ENCODE measurements around the gene TYR.
"Not testable (repeated sequence)": the region's sequence is repeated elsewhere in the genome, so short reads cannot be mapped to it uniquely, and the experiment has no call there.

The TYR gene

DNA sequence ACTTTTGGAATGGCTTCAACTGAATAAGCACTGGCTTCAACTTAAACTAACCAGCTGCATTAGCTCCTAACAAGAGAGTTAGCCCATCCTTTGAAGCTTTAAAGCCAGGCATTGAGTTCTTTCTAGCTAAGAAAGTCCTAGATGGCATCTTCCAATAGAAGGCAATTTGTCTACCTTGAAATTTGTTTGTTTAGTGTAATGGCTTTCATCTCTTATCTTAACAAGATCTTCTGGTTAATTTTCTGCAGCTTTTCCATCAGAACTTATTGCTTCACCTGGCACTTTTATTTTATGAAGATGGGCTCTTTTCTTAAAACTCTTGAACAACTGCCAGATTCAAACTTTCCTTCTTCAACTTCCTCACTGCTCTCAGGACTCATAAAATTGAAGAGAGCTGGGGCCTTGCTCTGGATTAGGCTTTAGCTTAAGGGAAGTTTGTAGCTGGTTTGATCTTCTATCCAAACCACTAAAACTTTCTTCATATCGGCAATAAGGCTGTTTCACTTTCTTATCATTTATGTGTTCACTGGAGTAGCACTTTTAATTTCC is 94.9 kb downstream of the TYR start:
- not testable (repeated sequence) for DNase-seq

DNA sequence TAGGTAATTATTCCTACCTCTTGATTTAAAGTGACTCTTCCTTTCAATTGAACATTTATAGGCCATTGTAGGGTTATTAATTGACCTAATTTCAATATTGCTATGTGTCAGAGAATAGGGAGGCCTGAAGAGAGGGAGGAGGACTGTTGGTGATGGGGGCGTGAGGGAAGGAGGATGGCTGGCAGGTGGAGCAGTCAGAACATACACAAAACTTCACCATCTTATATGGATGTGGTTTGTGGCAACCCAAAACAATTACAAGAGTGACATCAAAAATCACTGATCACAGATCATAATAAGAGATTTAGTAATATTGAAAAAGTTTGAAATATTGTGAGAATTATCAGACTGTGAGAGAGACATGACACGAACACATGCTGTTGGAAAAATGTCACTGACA is 95.5 kb downstream of the TYR start:
- DNase-seq = not testable (repeated sequence)

DNA sequence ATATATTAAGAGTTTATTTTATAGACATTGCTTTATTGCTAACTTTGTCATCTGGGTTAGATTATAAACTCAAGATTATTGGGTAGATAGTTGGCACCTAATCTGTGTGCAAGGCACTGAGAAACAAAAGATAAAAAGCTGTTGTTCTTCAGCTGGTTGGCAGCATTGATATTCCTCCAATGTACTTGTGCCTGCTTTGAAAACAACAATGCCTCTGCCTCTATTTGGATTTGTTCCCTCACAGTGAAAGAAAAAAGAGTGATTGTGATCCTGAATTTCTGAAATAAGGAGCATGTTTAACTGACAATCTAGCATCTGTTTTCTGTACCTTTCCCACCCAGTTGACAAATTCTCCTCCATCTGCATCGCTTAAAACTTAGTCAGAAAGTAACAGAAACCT is 98.3 kb downstream of the TYR start:
- DNase-seq = no peak

DNA sequence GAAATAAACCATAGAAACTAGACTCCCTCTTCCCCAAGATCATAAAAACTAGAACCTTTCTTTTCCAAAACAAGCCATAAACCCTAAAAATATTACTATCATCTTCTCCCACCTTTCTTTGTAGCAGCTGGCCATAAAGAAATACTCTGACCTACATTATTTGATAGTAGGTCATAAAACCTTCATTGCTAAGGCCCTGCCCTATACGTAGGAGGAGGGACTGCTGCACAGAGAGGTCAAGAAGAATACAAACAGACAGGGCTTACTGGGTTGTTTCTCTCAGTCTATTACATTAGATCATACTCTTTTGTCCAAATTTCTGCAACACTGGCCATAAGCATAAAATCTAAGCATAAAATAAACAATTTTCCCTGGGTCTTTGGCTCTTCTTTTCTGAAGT is 101.5 kb downstream of the TYR start:
- DNase-seq = no peak

DNA sequence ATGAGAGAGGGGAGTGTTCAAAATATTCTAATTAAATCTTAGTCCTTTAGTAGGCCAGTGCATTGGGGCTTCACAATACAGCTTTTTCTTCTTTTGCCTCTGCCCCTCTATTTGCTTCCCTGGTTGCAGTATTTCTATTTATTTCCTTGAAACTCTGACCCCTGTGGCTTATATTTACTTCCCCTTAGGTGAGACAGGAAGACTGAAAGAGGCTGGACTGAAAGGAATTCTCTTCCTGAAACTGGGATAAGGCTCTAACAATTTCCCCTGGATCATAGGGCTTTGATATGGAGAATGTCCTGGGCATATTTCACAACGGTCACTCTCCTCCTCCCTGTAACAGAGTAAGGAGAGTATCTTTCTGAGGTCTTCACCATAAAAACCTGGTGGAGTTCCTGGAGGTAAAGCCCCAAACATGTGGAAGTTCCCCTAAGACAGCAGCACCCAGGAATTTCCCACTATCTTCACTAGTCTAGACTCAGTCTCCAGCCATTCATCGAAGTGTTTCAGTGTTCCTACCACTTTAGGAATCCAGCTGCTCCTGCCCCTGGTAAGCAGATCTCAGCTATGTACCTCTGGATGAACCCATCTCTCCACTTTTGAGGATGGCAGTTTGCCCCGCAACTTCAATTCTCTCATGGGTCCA is 103.5 kb downstream of the TYR start:
- not testable (repeated sequence) for DNase-seq

DNA sequence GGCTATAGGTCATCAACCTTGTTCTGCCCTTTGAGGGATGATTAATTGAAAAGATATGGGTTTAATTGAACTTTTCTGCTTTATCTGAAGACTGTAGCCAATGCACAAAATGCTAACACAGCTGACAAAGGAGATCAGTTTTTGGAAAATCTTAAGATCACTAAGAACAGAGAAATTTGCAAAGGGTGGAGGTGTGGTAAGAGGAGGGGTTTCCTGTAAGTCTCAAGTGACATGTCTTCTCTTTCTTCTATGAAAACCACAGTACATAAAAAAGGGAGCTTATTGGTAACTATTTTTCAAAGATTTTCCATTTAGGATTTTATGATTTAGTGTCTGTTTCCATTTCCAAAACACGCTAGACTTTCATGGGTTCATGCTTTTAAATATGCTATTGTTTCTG is 108.9 kb downstream of the TYR start:
- not testable (repeated sequence) for DNase-seq

DNA sequence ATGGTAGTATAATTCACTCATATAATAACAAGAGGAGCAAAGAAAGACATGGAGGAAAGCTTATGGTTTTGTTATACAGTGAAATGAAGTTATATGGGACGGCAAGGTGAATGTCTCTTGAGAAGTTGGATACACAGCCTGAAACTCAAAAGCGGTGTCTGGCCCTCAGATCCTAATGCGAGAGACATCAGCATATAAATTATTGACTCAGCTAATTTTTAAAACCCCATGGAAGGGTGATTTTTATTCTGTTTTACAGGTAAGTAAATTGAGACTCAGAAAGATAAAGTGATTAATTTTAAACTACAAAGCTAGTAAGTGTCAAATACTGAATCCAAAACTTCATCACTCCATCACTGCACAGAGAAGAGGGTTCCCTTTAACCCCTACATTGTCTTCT is 110.3 kb downstream of the TYR start:
- DNase-seq = not testable (repeated sequence)

DNA sequence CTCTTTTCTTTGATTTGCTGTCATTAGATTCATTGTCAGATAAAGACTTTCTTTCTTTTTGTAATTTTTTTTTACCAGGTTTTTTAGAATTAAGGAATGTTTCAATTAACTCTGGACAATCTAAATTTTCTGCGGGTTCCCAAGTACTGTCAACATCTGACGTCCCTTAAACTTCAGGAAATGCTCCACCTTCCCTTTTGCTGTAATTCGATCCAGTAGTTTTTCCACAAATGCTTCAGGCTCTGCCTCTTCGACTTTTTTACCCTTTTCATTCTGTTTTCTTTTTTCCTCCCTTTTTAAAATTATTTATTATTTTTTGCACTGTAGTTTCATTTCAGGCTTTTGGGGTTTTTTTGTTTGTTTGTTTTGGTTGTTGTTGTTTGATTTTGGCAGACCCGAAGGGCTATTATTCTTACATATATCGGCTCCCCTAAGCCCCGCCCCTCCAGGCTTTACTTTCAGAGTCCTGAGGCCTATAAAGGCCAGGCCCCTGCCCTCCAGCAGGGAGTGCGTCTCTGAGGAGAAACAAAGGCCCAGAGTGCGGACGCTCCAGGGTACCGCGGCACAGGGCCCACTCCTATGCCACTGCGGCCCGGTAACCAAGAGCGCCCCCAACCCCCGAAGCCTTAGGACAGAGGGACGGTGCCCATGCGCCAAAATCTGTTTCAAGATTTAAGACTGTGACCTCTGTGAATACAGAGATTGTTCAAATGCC is 116.4 kb downstream of the TYR start:
- peak; percentile 16 for DNase-seq

DNA sequence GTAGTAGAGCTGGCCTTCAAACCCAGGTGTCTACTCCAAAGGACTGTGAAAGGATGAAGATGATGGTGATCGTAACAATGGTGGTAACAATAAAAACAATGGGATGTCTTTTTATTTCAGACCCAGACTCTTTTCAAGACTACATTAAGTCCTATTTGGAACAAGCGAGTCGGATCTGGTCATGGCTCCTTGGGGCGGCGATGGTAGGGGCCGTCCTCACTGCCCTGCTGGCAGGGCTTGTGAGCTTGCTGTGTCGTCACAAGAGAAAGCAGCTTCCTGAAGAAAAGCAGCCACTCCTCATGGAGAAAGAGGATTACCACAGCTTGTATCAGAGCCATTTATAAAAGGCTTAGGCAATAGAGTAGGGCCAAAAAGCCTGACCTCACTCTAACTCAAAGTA is 117.3 kb downstream of the TYR start:
- not testable (repeated sequence) for DNase-seq

DNA sequence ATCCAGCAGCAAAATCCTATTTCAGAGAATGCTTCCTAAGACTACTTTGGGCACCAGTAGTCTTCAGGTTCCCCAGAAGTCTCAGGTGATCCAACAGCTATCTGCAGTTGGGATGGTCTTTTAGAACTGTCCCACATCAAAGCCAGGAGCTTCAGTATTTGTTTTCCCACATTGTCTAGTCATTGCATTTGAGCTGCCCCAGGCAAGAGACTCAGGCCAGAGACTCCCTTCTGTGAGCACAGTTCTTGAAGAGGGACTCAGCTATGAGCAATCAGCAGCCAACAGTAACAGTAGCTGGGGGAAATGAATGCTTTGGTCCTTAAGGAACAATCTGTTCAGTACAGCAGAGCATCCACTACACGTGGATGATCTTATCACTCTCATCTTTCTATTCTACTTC is 125.4 kb downstream of the TYR start:
- DNase-seq = not testable (repeated sequence)

DNA sequence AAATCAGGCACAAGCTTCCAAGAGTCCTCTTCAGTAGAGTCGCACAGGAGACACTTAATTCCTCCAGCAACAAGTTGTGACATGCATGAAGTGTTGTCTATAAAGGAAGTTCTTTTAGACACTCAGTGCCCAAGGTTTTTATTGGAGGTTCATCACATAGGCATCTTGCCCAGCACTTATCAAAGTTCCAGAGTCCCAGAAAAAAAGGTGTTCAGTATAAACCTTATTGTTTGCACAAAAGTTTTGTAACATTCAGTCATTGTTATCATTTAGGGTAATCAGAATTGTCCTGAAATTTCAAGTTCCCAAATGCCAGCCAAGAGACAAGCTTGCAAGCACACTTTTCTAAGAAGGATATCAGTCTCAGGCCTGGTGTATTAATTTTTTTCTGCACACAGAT is 130.6 kb downstream of the TYR start:
- not testable (repeated sequence) for DNase-seq

DNA sequence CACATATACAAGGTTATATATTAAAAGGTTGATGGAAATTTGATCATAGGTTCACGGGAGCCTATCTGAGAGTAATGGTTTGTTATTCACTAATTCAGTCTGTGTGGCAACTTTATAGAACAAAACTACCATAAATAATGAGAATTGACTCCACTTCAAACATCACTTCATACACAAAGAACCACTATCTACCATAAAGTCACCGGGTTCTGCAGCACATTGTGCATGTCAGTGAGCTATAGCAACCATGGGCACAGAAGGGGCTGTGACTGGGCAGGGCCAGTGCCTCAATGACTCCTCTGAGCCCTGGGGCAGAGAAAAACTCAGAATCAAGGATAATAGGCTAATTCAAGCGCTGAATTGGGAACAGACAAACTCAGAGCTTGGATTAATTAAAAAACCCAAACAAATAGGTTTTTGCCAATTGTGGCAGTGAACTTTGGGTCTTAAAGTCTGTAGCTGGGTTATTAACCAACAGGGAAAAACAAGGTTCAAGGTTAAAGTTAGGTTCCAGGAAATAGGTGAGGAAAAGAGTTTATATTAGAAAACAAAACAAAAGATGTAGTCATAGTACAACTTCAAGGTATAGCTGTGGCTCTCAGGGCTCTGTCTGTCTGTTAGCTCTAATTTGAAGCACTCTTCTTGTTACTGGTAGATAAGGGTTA is 131.8 kb downstream of the TYR start:
- not testable (repeated sequence) for DNase-seq

DNA sequence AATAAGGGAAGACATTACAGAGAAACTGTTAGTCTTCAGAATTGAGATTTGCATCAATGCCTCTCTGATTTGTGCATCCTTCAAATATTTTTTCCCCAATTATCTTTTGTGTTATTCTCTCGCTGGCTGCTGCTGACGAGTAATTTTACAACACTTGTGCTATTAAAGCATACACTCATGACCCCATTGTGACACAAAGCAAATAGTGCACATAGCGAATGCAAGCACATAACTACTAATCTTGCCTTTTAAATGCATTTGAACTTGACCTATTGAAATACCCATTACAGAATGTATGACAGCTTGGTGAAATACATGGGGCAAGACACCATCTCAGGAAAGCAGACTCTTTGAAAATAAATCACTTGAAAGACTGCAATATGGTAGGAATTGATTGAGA is 132.9 kb downstream of the TYR start:
- DNase-seq = not testable (repeated sequence)

DNA sequence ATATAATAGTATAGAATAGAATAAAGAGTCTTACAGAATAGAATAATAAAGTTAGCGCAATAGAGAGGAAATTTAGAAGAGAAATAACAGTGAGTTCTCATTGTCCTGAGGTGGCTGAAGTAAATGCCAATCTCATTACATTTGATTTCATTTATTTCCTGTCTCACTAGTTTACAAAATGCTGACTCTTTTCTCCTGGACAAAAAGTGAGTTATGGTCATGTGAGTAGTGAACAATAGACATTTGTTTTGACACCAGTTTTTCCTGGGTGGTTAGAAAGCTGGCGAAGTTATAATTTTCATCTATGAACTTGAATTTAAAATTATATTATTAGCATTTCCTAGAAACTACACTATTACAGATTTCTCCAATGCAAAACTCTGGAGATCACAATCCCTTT is 143.7 kb downstream of the TYR start:
- DNase-seq = no peak

DNA sequence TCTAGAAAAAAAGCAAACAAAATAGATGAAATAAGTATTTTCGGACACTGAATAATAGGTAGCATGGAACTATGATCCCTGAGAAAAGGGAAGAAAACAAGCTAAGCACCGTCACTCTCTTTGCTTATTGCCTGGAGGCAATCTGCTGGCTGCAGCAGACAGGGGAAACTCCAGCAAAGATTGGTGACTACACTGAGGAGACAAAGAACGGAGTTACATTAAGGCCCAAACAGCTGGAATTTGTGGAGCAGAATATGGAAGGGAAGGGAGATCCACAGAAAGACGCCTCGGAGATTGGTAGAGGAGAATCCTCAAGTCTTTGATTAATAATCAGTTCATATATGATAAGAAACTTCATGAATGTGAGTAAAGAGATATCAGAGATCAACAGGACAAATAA is 150.2 kb downstream of the TYR start:
- no peak for DNase-seq

DNA sequence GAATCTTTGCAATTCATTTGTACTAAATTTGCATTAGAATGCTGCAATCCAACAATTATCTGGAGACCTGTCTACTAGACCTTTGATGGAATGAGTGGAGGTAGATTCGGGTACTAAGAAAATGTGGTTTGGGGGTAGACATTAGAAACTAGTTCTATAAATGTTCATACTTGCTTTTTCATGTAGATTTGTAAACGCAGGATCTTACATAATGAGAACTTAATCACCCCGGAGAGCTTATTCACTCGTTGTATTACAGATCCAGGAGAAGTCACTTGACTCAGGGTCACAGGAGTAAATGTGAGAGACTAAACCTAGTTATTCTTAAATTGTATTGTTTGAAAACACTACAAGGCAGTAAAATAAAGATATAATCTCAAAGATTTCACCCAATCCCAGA is 154.3 kb downstream of the TYR start:
- DNase-seq = not testable (repeated sequence)

DNA sequence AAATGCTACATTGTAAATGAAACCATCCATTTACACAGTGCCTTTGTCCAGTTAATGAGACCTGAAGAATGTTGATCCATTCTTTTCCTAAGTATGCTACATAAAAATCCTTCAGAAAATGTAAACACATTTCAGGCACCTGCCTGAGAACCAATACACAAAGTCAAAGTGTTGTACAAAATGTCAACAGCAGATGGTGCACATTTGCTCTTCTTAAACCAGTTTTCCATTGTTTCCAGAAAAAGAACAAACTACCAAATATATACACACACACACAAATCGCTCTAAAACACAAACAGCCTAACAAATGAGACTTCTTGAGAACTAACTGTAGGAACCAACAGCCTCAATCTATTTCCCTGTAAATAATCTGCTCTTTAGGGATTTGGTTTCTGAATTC is 156.0 kb downstream of the TYR start:
- peak; percentile 22 for DNase-seq

DNA sequence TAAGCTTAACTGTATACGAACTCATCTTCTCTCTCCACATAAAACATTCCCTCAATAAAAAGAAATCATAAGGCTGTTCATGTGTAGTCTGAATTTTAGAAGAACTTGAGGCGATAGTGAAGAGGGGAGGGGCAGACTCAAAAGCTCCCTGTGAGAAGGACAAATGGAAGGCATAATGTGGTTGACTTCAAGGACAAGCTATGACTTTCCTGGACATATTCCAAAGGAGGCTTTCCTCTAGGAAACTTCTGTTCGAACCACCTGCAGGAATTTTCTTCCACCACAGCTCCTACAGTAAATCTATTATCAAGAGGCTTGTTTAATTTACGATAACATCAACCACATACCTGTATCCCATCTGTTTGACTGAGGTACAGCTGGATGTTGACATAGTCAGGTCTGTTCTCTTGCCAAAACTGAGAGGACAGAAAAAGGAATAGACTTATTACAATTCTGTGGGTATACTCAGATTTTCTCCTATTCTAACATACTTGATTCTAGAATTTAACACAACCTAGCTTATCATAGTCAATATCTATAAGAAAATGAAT is 159.5 kb downstream of the TYR start:
- DNase-seq = not testable (repeated sequence)

DNA sequence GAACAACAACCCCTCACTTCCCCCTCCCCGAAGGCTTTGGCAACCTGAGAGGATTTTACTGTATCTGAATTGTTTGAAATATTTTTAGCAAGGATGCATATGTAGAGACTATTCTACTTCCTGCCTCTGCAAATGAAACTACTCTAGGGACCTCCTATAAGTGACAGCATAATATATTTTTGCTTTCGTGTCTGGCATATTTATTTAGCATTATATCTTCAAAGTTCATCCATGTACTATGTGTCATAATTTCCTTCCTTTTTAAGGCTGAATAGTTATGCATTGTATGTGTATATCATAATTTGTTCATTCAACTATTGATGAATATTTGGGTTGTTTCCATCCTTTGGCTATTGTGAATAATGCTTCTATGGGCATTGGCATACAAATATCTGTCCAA is 160.4 kb downstream of the TYR start:
- not testable (repeated sequence) for DNase-seq

DNA sequence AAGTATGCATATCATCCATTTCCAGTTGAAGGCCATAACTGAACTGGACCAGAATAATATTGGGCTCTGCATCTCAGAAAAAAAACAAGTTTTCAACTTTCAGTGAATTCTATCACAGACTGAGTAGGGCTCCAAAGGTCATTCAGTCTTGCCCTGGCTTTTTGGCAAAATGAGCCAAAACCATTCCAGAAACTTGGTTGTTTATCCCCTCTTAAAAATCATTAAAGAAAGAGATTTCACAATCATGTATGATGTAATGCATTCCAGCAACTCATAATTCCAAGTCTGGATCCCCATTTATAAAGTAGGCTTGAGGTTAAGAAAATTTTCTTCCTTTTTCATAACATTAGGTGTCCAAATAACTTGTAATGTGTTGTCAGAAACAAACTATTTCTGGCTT is 162.8 kb downstream of the TYR start:
- peak; percentile 53 for DNase-seq

DNA sequence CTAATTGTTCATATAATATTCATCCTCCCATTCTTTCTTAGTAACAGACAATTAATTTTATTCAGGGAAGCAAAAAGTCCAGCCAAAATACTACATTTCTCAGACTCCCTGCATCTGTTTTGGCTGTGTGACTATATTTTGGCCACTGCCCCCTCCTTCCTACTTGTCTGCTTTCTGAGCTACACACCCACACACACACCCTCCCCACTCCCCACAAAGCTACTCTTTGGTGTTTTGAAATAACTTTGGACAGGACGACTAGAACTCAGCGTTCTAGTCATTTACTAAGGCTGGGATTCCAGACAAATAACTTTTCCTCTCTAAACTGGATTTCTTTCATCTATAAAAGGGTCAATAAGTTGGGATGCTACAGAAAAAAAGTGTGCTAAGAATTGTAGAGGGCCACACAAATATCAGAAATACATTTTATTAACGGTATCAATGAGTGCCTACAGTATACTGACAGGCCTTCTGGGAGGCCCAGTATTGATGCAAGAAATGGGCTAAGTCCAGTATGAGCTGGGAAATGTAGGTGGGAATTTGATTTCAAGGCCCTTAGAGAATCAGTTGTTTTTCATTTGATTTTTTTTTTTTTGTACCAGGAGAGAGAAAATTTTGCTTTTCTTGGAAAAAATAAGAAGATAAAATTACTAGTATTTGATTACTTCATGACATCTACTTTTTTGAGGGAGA is 165.4 kb downstream of the TYR start:
- DNase-seq = not testable (repeated sequence)

Data from fibroblast of skin of scalp (primary cell).